ENCODE measurements around the gene MBP. TPM values are rescaled to one million over a fixed set of nuclear protein-coding genes. Genes with fewer than 3 reads are reported as not detected.
A peak's percentile ranks its signal among the peaks of the same experiment; 100 is the strongest.

Gene MBP
- total RNA-seq, 1 experiment from 2014 or later = 88.8 TPM

DNA sequence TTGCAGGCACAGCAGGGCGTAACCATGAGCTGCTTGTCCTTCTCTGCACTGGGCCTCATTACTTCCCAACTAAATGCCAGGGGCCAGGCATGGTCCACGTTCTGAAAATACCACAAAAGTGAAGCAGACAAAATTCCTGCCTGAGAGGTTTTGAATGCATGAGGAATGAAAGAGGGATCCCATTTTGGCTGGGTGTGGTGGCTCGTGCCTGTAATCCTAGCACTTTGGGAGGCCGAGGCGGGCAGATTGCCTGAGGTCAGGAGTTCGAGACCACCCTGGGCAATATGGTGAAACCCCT is 139.5 kb downstream of the MBP start:
- no TSS peak for BruUV-seq (replicated peaks)
- POLR2A ChIA-PET = no interaction called here
- Histone ChIP-seq H3K27me3 (ENCODE audit: control insufficient read depth, insufficient read depth, low read length) (no peaks in the 10 kb centered on the region), H3K36me3 (ENCODE audit: control insufficient read depth, insufficient read depth, low read length) (no peaks in the 10 kb centered on the region), H3K9me3 (ENCODE audit: control insufficient read depth, insufficient read depth, low read depth, low read length) (no peaks in the 10 kb centered on the region), H3K4me3 (ENCODE audit: low read depth in 2 of 2, low read length in 2 of 2) (no peak overlapping the region), H3K27ac (ENCODE audit: low read length) (no peak overlapping the region), H3K4me1 (ENCODE audit: control insufficient read depth, insufficient read depth, low read length) (no peaks in the 10 kb centered on the region)
- in situ Hi-C loops (cut with HindIII; ENCODE audit: low pct_unique_long_range_greater_than_20kb, low sequenced_read_pairs) = no loop called here
- CTCF ChIA-PET = interaction anchor here (1.1 kb wide), 1 partner anchor 10 kb away, joined by 3 read pairs; no protein-coding TSS in a partner anchor
- ATAC-seq (no peak), DNase-seq (ENCODE audit: low read depth, low spot score) (no peak)
- intact Hi-C loops (cut with micrococcal nuclease; ENCODE audit: unreplicated experiment) = no loop called here
- TF ChIP-seq, protein P1, sequence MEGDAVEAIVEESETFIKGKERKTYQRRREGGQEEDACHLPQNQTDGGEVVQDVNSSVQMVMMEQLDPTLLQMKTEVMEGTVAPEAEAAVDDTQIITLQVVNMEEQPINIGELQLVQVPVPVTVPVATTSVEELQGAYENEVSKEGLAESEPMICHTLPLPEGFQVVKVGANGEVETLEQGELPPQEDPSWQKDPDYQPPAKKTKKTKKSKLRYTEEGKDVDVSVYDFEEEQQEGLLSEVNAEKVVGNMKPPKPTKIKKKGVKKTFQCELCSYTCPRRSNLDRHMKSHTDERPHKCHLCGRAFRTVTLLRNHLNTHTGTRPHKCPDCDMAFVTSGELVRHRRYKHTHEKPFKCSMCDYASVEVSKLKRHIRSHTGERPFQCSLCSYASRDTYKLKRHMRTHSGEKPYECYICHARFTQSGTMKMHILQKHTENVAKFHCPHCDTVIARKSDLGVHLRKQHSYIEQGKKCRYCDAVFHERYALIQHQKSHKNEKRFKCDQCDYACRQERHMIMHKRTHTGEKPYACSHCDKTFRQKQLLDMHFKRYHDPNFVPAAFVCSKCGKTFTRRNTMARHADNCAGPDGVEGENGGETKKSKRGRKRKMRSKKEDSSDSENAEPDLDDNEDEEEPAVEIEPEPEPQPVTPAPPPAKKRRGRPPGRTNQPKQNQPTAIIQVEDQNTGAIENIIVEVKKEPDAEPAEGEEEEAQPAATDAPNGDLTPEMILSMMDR (IDR thresholded peaks at IDR 0.05) = no peak
- TF ChIP-seq TCF7L2 (IDR thresholded peaks at IDR 0.05; ENCODE audit: low read depth, low read length) (no peak), POLR2AphosphoS5 (IDR thresholded peaks at IDR 0.05; ENCODE audit: low read depth, low read length) (no peak), SIN3A (IDR thresholded peaks at IDR 0.05; ENCODE audit: borderline replicate concordance, insufficient read depth, low read depth, low read length) (no peak)
- TF ChIP-seq, protein P2, sequence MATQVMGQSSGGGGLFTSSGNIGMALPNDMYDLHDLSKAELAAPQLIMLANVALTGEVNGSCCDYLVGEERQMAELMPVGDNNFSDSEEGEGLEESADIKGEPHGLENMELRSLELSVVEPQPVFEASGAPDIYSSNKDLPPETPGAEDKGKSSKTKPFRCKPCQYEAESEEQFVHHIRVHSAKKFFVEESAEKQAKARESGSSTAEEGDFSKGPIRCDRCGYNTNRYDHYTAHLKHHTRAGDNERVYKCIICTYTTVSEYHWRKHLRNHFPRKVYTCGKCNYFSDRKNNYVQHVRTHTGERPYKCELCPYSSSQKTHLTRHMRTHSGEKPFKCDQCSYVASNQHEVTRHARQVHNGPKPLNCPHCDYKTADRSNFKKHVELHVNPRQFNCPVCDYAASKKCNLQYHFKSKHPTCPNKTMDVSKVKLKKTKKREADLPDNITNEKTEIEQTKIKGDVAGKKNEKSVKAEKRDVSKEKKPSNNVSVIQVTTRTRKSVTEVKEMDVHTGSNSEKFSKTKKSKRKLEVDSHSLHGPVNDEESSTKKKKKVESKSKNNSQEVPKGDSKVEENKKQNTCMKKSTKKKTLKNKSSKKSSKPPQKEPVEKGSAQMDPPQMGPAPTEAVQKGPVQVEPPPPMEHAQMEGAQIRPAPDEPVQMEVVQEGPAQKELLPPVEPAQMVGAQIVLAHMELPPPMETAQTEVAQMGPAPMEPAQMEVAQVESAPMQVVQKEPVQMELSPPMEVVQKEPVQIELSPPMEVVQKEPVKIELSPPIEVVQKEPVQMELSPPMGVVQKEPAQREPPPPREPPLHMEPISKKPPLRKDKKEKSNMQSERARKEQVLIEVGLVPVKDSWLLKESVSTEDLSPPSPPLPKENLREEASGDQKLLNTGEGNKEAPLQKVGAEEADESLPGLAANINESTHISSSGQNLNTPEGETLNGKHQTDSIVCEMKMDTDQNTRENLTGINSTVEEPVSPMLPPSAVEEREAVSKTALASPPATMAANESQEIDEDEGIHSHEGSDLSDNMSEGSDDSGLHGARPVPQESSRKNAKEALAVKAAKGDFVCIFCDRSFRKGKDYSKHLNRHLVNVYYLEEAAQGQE (IDR thresholded peaks at IDR 0.05; ENCODE audit: insufficient read depth in 1 of 2, low read depth in 2 of 2, low read length in 1 of 2) = no peak

- Histone ChIP-seq H3K36me3 (ENCODE audit: control insufficient read depth, insufficient read depth, low read length) (no peaks in the 10 kb centered on the region), H3K4me3 (ENCODE audit: low read depth in 2 of 2, low read length in 2 of 2) (no peak overlapping the region), H3K27ac (ENCODE audit: low read length) (no peak overlapping the region), H3K27me3 (ENCODE audit: control insufficient read depth, insufficient read depth, low read length) (no peaks in the 10 kb centered on the region), H3K9me3 (ENCODE audit: control insufficient read depth, insufficient read depth, low read depth, low read length) (no peaks in the 10 kb centered on the region), H3K4me1 (ENCODE audit: control insufficient read depth, insufficient read depth, low read length) (no peaks in the 10 kb centered on the region)
- BruUV-seq (replicated peaks) = no TSS peak
- TF ChIP-seq, protein P1 (IDR thresholded peaks at IDR 0.05) = no peak
- no peak for TF ChIP-seq SIN3A (IDR thresholded peaks at IDR 0.05; ENCODE audit: borderline replicate concordance, insufficient read depth, low read depth, low read length)
- TF ChIP-seq, protein P2 (IDR thresholded peaks at IDR 0.05; ENCODE audit: insufficient read depth in 1 of 2, low read depth in 2 of 2, low read length in 1 of 2) = no peak
- no peak for TF ChIP-seq TCF7L2 (IDR thresholded peaks at IDR 0.05; ENCODE audit: low read depth, low read length)
- TF ChIP-seq POLR2AphosphoS5 (IDR thresholded peaks at IDR 0.05; ENCODE audit: low read depth, low read length) = no peak
- DNase-seq (ENCODE audit: low read depth, low spot score) (no peak), ATAC-seq (peak; percentile 49)
- CTCF ChIA-PET = interaction anchor here (1.2 kb wide), 1 partner anchor 8 kb away, joined by 4 read pairs; no protein-coding TSS in a partner anchor
- intact Hi-C loops (cut with micrococcal nuclease; ENCODE audit: unreplicated experiment) = no loop called here
- POLR2A ChIA-PET = interaction anchor here (0.7 kb wide), 1 partner anchor 81 kb away, joined by 3 read pairs; no protein-coding TSS in a partner anchor
- in situ Hi-C loops (cut with HindIII; ENCODE audit: low pct_unique_long_range_greater_than_20kb, low sequenced_read_pairs) = no loop called here
Observed at GRCh38 chr18:76992226-76993084, 140.1 kb downstream of the MBP start.
